ENCODE data around the gene MBD3L3.

DNA sequence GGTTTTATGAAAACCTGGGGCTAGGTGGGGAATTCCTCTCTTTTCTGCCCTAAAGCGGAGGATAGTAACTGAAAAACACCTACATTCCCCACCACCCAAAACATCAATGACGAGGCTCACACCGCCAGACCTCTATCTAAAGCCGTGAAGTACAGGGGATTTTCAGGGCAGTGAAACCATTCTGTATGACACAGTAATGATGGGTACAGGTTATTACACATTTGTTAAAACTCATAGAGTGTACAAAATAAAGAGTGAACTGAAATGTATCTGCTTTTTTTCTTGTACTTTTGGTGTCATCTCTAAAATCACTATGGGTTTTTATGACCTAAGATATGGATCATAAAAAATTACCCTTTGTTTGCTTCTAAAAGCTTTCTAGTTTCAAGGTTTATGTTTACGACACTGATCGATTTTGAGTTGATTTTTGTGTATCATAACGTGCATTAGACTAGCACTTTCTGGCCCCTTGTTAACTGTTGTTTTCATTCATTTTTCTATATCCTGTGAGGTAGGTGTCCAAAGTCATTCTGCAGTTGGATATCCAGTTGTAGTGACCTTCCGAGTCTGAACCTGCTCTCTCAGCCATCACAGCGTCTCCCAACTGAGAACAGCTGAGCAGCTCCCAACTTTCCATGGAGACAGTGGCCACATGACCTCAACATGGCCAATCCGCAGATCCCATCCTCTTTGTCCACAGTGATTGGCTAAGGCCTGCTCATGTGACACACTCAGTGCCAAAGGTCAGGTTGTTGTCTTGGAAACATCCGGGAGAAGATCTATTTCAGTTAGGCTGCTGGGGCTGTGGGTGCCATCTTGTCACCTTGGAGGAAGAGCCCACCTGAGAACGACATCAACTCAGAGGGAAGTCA lies 47.5 kb downstream of the MBD3L3 start:
- TF ChIP-seq, protein P1, sequence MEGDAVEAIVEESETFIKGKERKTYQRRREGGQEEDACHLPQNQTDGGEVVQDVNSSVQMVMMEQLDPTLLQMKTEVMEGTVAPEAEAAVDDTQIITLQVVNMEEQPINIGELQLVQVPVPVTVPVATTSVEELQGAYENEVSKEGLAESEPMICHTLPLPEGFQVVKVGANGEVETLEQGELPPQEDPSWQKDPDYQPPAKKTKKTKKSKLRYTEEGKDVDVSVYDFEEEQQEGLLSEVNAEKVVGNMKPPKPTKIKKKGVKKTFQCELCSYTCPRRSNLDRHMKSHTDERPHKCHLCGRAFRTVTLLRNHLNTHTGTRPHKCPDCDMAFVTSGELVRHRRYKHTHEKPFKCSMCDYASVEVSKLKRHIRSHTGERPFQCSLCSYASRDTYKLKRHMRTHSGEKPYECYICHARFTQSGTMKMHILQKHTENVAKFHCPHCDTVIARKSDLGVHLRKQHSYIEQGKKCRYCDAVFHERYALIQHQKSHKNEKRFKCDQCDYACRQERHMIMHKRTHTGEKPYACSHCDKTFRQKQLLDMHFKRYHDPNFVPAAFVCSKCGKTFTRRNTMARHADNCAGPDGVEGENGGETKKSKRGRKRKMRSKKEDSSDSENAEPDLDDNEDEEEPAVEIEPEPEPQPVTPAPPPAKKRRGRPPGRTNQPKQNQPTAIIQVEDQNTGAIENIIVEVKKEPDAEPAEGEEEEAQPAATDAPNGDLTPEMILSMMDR (IDR thresholded peaks at IDR 0.05): no peak
- TF ChIP-seq POLR2A (IDR thresholded peaks at IDR 0.05) (no peak), POLR2AphosphoS5 (IDR thresholded peaks at IDR 0.05; ENCODE audit: insufficient read depth in 1 of 2, low read depth in 1 of 2) (no peak)

All from vagina (tissue), 2 donors.